Activated CD8-positive, alpha-beta T cell treated with anti-CD3 and anti-CD28 coated beads for 36 hours (primary cell): Measurements from ENCODE around the gene TGM6. TPM values are rescaled to one million over a fixed set of nuclear protein-coding genes. Genes with fewer than 3 reads are reported as not detected.

ENCODE experiments used
- ATAC-seq: fragments of 200-7000 bp; cut with Tn5 transposase; one replicate; pipeline ENCODE4 v1.10.0; 2021; ENCODE audit warnings: mild to moderate bottlenecking, moderate library complexity
- CTCF ChIA-PET: fragments of 350-600 bp; sonication (Branson Sonifier 250); formaldehyde crosslinking; loops from one replicate; lab custom pipeline; 2021; ENCODE audit warnings: antibody characterized with exemption; lab: Charles Lee
- POLR2A ChIA-PET: fragments of 350-600 bp; sonication (Branson Sonifier 250); formaldehyde crosslinking; loops from one replicate; lab custom pipeline; 2021; ENCODE audit warnings: antibody characterized with exemption; lab: Charles Lee
- DNase-seq: peaks from one replicate; pipeline ENCODE4 v3.0.0-alpha.2; 2020
- H3K27ac Mint-ChIP-seq: one replicate; pipeline ENCODE4 v1.8.0; 2021; ENCODE audit warnings: mild to moderate bottlenecking, mixed read lengths
- H3K27me3 Mint-ChIP-seq: one replicate; pipeline ENCODE4 v1.8.0; 2021; ENCODE audit warnings: mixed read lengths
- H3K36me3 Mint-ChIP-seq: one replicate; pipeline ENCODE4 v1.8.0; 2021; ENCODE audit warnings: low read depth, mixed read lengths
- H3K4me1 Mint-ChIP-seq: one replicate; pipeline ENCODE4 v1.8.0; 2021; ENCODE audit warnings: low read depth, mixed read lengths
- H3K4me3 Mint-ChIP-seq: one replicate; pipeline ENCODE4 v1.8.0; 2021; ENCODE audit warnings: mild to moderate bottlenecking, moderate library complexity, mixed read lengths
- H3K9me3 Mint-ChIP-seq: one replicate; pipeline ENCODE4 v1.8.0; 2021; ENCODE audit warnings: mixed read lengths
- intact Hi-C: fragments of 100-400 bp; cut with micrococcal nuclease; formaldehyde crosslinking; loops from one replicate; pipeline ENCODE4 v1.10.0; 2022
- total RNA-seq, 2 experiments: library from RNA; stranded (reverse); gene quantifications; one replicate each; pipeline ENCODE4 v1.2.3, GENCODE V29; 2021
- TF ChIP-seq, protein P1 (sequence below): fragments of 200-600 bp; IDR thresholded peaks from one replicate; pipeline ENCODE4 v1.8.0; 2022; ENCODE audit warnings: antibody characterized with exemption, mild to moderate bottlenecking

TGM6 gene
- total RNA-seq, 2 experiments from 2014 or later = not detected

DNA sequence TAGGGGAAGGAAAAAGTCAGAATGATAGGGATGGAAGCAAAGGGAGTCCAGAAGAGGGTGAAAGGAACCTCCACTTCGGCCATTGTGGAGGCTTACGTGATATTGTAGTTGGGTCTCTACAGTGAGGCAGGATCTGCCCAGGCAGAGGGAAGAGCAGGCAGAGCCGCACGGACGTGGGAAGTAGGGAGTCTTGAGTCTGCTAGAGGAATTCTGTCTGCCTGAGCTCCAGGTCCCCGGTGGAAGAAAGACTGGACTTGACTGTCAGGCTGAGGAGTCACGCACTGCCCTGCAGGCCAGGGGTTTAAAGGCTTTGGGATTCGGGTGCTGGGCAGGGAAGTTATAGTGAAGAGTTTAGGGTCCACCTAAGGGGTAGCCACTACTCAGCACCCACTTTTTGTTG lies 16.4 kb downstream of the TGM6 start:
- H3K4me3 Mint-ChIP-seq = no peak overlapping the region
- H3K4me1 Mint-ChIP-seq = no peaks in the 10 kb centered on the region
- H3K9me3 Mint-ChIP-seq = no peaks in the 10 kb centered on the region
- intact Hi-C loops = no loop called here
- H3K27me3 Mint-ChIP-seq = no peaks in the 10 kb centered on the region
- no peak for ATAC-seq
- CTCF ChIA-PET = interaction anchor here (1.3 kb wide), 1 partner anchor 27 kb away, joined by 3 read pairs; no protein-coding TSS in a partner anchor
- H3K27ac Mint-ChIP-seq = no peak overlapping the region
- TF ChIP-seq, protein P1, sequence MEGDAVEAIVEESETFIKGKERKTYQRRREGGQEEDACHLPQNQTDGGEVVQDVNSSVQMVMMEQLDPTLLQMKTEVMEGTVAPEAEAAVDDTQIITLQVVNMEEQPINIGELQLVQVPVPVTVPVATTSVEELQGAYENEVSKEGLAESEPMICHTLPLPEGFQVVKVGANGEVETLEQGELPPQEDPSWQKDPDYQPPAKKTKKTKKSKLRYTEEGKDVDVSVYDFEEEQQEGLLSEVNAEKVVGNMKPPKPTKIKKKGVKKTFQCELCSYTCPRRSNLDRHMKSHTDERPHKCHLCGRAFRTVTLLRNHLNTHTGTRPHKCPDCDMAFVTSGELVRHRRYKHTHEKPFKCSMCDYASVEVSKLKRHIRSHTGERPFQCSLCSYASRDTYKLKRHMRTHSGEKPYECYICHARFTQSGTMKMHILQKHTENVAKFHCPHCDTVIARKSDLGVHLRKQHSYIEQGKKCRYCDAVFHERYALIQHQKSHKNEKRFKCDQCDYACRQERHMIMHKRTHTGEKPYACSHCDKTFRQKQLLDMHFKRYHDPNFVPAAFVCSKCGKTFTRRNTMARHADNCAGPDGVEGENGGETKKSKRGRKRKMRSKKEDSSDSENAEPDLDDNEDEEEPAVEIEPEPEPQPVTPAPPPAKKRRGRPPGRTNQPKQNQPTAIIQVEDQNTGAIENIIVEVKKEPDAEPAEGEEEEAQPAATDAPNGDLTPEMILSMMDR = no peak
- DNase-seq = no peak
- H3K36me3 Mint-ChIP-seq = no peaks in the 10 kb centered on the region
- POLR2A ChIA-PET = no interaction called here

DNA sequence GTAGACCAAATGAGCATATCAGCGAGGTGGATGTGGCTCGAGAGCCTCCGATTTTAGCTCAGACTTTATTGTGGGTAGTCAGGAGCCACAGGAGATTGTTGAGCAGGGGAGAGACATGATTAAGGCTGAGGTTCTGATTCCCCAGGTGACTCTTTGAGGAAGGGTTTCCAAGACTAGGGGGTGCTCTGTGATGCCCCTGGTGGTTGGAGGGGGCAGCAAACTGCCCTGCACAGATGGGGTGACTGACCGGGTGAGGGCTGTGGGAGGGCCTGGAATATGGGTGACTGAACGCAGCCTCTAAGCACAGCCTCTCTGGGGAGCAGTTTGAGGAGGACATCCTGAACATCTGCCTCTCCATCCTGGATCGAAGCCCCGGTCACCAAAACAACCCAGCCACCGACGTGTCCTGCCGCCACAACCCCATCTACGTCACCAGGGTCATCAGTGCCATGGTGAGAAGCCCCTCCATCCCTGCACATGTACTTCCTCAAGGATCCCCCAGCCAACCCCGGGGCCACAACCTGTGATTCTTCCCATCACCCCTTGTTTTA lies 17.0 kb downstream of the TGM6 start:
- ChIA-PET POLR2A (no interaction called here), CTCF (interaction anchor here (1.3 kb wide), 1 partner anchor 28 kb away, joined by 3 read pairs; no protein-coding TSS in a partner anchor)
- no peaks in the 10 kb centered on the region for H3K9me3 Mint-ChIP-seq
- intact Hi-C loops = no loop called here
- no peak overlapping the region for H3K4me3 Mint-ChIP-seq
- H3K27me3 Mint-ChIP-seq = no peaks in the 10 kb centered on the region
- H3K4me1 Mint-ChIP-seq = no peaks in the 10 kb centered on the region
- no peaks in the 10 kb centered on the region for H3K36me3 Mint-ChIP-seq
- DNase-seq (no peak), ATAC-seq (no peak)
- TF ChIP-seq, protein P1 = no peak
- H3K27ac Mint-ChIP-seq = no peak overlapping the region

DNA sequence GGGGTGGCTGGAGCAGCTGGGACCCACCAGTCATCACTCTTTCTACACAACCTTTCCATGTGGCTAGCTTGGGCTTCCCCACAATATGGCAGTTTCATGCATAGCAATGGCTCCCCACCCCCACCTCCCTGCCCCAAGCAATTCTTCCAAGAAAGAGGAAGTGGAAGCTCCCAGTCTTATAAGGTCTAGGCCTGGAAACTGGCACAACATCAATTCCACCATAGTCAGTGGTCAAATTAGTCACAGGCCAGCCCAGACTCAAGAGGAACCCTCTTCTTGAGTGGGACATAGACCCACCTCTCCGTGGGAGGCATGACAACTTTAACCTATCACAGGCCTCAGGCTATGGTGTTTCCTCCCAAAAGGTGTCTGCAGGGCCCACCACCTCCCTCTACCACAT lies 17.7 kb downstream of the TGM6 start:
- Mint-ChIP-seq H3K9me3 (no peaks in the 10 kb centered on the region), H3K27me3 (no peaks in the 10 kb centered on the region), H3K36me3 (no peaks in the 10 kb centered on the region), H3K4me1 (no peaks in the 10 kb centered on the region), H3K27ac (no peak overlapping the region), H3K4me3 (no peak overlapping the region)
- ATAC-seq = no peak
- TF ChIP-seq, protein P1 = no peak
- ChIA-PET POLR2A (no interaction called here), CTCF (no interaction called here)
- intact Hi-C loops = no loop called here
- no peak for DNase-seq

DNA sequence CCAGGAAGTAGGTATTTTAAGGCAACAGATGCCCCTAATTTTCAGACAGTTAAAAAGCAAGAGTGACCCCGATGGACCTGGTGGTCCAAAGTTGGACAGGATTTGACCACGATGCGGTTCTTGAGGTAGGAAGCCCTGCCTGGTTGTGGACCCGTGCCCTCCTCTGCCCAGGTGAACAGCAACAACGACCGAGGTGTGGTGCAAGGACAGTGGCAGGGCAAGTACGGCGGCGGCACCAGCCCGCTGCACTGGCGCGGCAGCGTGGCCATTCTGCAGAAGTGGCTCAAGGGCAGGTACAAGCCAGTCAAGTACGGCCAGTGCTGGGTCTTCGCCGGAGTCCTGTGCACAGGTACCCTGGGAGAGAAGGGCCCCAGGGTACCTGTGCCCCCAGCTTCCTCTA lies 18.7 kb downstream of the TGM6 start:
- TF ChIP-seq, protein P1 = no peak
- no peaks in the 10 kb centered on the region for H3K27me3 Mint-ChIP-seq
- ATAC-seq = no peak
- no peak for DNase-seq
- CTCF ChIA-PET = no interaction called here
- intact Hi-C loops = no loop called here
- H3K4me3 Mint-ChIP-seq = no peak overlapping the region
- H3K9me3 Mint-ChIP-seq = peaks cover 2% of the 10 kb centered on the region
- H3K4me1 Mint-ChIP-seq = no peaks in the 10 kb centered on the region
- no peak overlapping the region for H3K27ac Mint-ChIP-seq
- POLR2A ChIA-PET = no interaction called here
- H3K36me3 Mint-ChIP-seq = no peaks in the 10 kb centered on the region

DNA sequence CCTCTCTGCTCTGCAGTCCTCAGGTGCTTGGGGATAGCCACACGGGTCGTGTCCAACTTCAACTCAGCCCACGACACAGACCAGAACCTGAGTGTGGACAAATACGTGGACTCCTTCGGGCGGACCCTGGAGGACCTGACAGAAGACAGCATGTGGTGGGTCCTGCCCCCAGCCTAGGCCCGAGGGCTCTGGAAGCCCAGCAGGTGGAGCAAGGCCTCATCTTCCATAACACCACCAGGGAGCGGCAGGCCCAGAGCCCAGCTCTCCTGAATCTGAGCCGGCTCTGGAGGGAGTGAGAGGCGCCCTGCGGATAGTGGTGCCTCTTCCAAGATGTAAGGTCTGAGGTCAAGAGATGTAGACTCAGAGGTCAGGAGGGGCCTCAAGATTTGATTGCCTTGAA lies 19.6 kb downstream of the TGM6 start:
- no peak for ATAC-seq
- Mint-ChIP-seq H3K27me3 (peaks cover 4% of the 10 kb centered on the region), H3K9me3 (peaks cover 4% of the 10 kb centered on the region), H3K4me3 (no peak overlapping the region), H3K27ac (no peak overlapping the region), H3K36me3 (no peaks in the 10 kb centered on the region), H3K4me1 (no peaks in the 10 kb centered on the region)
- intact Hi-C loops = no loop called here
- ChIA-PET CTCF (no interaction called here), POLR2A (no interaction called here)
- DNase-seq = no peak
- TF ChIP-seq, protein P1 = no peak
